HL-60 (cell line): ENCODE results near the gene CD160.

Experiments
- DNase-seq, 2 experiments: peaks; one replicate each; pipeline ENCODE4 v3.0.0-alpha.2; 2010 to 2020; ENCODE audit warnings: low read depth in 1 of 2, low spot score in 1 of 2
- H3K27ac ChIP-seq: fragments of 250-450 bp; sonication (Bioruptor Pico); replicated peaks from 2 replicates; pipeline ENCODE4 v1.5.1; 2020; ENCODE audit warnings: mild to moderate bottlenecking, moderate library complexity
- H3K27me3 ChIP-seq: fragments of 250-450 bp; sonication (Bioruptor Pico); 2 replicates; pipeline ENCODE4 v1.5.1; 2021; ENCODE audit warnings: mild to moderate bottlenecking, moderate library complexity; ENCODE audit not compliant: insufficient read depth, poor library complexity, severe bottlenecking
- H3K4me3 ChIP-seq: replicated peaks from 2 replicates; pipeline ENCODE4 v1.5.1; 2011; ENCODE audit warnings: mild to moderate bottlenecking, control low read depth, low read length; ENCODE audit not compliant: insufficient read depth
- GABPA ChIP-seq: IDR thresholded peaks from 2 replicates; pipeline ENCODE4 v1.6.1; 2012; ENCODE audit warnings: low read depth
- POLR2AphosphoS5 ChIP-seq: IDR thresholded peaks from 2 replicates; pipeline ENCODE4 v1.6.1; 2012; ENCODE audit warnings: low read depth
- REST ChIP-seq: IDR thresholded peaks from 2 replicates; pipeline ENCODE4 v1.6.1; 2012; ENCODE audit warnings: low read depth; ENCODE audit not compliant: insufficient replicate concordance
- SPI1 ChIP-seq: IDR thresholded peaks from 2 replicates; pipeline ENCODE4 v1.6.1; 2012; ENCODE audit warnings: low read depth, mild to moderate bottlenecking, borderline replicate concordance
- TF ChIP-seq, protein P1 (sequence below): IDR thresholded peaks from one replicate; pipeline ENCODE4 v1.5.1; 2011; ENCODE audit warnings: low read length, control low read depth, inconsistent platforms; ENCODE audit not compliant: insufficient read depth

CD160 gene

GRCh38 chr1:145710291-145711027 is 8.8 kb upstream of the CD160 start:
- TF ChIP-seq GABPA (no peak), REST (no peak), POLR2AphosphoS5 (no peak), SPI1 (no peak)
- TF ChIP-seq, protein P1, sequence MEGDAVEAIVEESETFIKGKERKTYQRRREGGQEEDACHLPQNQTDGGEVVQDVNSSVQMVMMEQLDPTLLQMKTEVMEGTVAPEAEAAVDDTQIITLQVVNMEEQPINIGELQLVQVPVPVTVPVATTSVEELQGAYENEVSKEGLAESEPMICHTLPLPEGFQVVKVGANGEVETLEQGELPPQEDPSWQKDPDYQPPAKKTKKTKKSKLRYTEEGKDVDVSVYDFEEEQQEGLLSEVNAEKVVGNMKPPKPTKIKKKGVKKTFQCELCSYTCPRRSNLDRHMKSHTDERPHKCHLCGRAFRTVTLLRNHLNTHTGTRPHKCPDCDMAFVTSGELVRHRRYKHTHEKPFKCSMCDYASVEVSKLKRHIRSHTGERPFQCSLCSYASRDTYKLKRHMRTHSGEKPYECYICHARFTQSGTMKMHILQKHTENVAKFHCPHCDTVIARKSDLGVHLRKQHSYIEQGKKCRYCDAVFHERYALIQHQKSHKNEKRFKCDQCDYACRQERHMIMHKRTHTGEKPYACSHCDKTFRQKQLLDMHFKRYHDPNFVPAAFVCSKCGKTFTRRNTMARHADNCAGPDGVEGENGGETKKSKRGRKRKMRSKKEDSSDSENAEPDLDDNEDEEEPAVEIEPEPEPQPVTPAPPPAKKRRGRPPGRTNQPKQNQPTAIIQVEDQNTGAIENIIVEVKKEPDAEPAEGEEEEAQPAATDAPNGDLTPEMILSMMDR = no peak
- no peak for DNase-seq
- no peak overlapping the region for H3K27ac ChIP-seq
- no peaks in the 10 kb centered on the region for H3K27me3 ChIP-seq
- H3K4me3 ChIP-seq = no peak overlapping the region

DNA sequence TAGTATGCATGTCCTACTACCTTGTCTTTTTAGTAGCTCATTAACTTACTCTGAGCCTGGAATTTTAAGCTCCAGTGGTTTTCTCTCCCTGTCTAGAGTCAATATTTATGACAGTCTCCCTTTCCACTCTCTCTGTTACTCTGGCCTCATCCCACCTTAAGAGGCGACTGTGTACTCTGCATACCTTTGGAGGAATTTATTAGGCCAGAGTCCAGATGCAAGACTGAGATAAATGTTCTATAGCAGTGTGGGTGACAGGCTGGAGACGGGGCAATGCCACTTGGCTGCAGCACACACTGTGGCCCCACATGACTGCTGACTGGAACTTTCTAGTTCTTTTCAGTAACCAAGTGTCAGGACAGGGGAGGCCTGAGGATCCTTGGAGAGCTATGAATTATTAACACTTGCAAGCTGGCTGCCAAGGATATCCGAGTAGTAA is 8.1 kb upstream of the CD160 start:
- no peak for DNase-seq
- Histone ChIP-seq H3K27ac (no peak overlapping the region), H3K27me3 (no peaks in the 10 kb centered on the region), H3K4me3 (no peak overlapping the region)
- no peak for TF ChIP-seq REST
- no peak for TF ChIP-seq POLR2AphosphoS5
- TF ChIP-seq GABPA = no peak
- no peak for TF ChIP-seq SPI1
- TF ChIP-seq, protein P1 = no peak

GRCh38 chr1:145714524-145715111 is 4.7 kb upstream of the CD160 start:
- H3K27me3 ChIP-seq = no peaks in the 10 kb centered on the region
- TF ChIP-seq POLR2AphosphoS5 (no peak), REST (no peak), GABPA (no peak), SPI1 (no peak)
- TF ChIP-seq, protein P1 = no peak
- H3K27ac ChIP-seq = no peak overlapping the region
- H3K4me3 ChIP-seq = no peak overlapping the region
- DNase-seq = no peak
